HG03066 (cell line): ENCODE measurements around the gene SLC8A1.

Experiments used
- ATAC-seq: cut with Tn5 transposase; IDR thresholded peaks from one replicate; pipeline ENCODE4 v1.9.1; 2021; ENCODE audit warnings: low read depth; ENCODE audit not compliant: unreplicated experiment

SLC8A1 gene

GRCh38 chr2:40284797-40285196 is 167.1 kb downstream of the SLC8A1 start:
- ATAC-seq: no peak

DNA sequence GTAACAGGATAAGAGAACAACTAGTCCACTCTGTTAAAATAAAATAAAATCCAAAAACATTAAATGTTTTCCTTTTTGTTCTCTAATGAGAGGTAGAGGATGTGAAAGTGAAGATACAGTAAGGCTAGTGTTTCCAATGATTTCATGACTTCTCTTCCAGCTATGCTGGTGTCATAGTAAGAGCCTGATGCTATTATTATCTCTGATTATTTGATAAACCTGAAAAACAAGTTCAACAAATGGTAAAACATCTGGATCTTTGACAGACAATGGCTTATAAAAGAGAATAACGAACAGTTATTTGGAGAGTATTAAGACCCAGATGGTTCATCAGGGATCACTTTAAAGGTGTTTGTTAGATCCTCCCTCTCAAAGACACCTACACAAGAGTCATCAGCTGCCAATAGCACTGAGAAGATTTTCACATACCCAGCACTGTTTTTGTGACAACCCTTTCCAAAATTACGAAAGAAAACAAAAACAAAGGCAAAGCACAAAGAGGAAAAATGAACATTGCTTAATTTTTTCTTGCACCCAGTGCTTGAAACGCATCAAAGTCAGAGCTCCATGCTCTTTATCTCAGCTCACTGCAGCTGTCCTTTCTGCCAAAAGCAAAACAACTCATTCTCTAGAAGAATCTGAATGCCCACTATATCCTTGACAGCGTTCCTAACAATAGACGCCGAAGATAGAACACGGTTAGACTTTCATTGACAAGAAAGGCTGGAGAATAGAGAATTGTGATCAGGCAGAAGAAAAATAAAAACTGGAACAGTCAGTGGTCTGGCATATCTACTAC is 168.6 kb downstream of the SLC8A1 start:
- ATAC-seq: no peak

- peak; percentile 37 for ATAC-seq
These were observed 169.5 kb downstream of the SLC8A1 start for GRCh38 chr2:40282428-40282827.

DNA sequence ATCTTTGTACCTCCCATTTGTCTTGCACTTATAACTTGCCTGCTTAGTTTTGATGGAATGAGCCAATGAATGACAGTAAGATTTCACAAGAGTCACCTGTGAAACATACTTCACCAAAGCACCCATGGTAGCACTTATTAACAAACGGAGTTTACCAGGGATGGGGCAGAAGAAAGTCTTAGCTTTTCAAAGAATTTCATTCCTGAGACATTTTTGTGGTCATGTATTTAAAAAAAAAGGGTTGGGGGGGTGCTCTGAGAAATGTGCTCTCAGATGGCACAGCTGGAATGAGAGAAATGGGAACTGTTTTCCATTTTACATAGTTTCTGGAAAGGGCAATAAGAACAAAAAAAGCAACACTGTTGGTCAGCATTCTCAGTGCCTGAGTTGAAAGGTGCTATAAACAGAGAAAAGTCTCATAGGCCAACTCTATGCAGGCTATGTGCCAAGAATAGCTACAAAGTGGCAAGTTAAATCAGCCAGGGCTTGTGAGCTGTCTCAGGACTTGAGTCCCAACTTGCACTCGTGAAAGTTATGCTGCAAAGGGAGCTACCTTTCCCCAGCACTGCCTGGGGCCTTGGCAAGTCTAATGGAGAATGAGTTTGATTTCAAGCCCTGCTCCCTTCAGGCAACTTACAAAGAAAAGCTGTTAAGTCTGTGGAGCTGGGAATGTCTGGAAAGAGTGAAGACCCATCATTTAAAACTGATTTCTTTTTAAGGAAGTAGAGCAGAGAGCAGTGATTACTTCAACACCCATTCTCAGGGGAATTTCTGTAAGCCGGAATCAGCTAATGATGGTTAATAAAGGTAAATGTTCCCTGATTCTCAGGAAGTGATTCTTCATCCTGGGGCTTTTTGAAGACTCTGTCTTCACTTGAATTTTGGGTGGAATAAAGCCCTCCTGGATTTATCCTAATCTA is 170.6 kb downstream of the SLC8A1 start:
- peak; percentile 54 for ATAC-seq

DNA sequence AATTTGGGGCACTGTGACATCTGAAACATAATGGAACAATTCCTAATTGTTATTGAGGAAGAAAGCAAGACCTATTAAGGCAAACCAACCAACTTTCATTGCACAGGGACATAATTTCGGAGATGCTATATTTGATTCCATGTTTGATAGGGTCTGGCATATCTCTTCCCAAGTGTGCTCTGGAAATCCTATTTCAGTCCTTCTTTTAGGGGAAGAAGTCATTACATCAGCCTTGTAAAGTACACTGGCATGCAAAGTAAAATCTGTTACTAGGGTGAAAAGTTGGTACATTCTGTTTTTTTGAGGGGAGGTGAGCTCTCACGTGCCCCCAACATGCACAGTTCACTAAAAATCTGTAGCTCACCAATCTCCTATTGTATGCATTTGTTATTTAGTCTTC is 172.4 kb downstream of the SLC8A1 start:
- ATAC-seq: no peak

GRCh38 chr2:40279001-40279400 is 172.9 kb downstream of the SLC8A1 start:
- no peak for ATAC-seq

GRCh38 chr2:40276076-40276475 is 175.8 kb downstream of the SLC8A1 start:
- ATAC-seq: no peak

DNA sequence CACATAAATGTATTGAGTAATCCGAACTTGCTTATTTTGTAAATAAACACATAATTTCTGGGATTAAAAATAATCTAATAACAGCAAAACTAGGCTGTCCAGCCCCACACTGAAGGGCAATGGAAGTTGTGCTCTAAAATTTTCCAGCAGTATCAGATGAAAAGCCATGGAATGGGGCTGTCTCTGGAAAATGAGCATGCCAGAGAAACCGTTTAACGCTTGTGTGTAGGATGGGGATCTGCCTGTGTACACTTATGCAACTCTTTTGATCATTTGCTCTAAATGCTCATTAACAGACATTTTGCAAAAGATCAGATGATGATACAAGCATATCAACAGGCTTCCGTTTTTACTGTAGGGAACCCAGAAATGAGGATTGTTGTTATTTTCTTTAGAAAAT is 177.6 kb downstream of the SLC8A1 start:
- ATAC-seq: no peak

GRCh38 chr2:40273734-40274182 is 178.1 kb downstream of the SLC8A1 start:
- ATAC-seq: no peak

- ATAC-seq: no peak
These were observed 180.8 kb downstream of the SLC8A1 start for GRCh38 chr2:40271094-40271493.

DNA sequence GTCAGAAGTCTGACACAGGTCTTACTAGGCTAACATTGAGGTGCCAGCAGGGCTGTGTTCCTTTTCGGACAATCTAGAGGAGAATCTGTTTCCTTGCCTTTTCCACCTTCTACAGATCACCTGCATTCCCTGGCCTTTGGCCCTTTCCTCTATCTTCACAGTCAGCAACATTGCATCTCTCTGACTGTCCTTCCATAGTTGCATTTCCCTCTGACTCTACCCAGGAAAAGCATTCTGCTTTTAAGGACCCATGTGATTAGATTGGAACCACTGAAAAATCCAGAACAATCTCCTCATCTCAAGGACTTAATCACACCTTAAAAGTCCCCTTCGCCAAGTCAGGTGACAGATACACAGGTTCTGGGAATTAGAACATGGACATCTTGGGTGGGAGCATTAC is 181.5 kb downstream of the SLC8A1 start:
- ATAC-seq: no peak

- no peak for ATAC-seq
These were observed 183.3 kb downstream of the SLC8A1 start for GRCh38 chr2:40268566-40268965.

GRCh38 chr2:40266201-40266600 is 185.7 kb downstream of the SLC8A1 start:
- no peak for ATAC-seq

- no peak for ATAC-seq
These were observed 186.3 kb downstream of the SLC8A1 start for GRCh38 chr2:40265602-40266001.

GRCh38 chr2:40261042-40261441 is 190.8 kb downstream of the SLC8A1 start:
- no peak for ATAC-seq

GRCh38 chr2:40260437-40260836 is 191.5 kb downstream of the SLC8A1 start:
- no peak for ATAC-seq

DNA sequence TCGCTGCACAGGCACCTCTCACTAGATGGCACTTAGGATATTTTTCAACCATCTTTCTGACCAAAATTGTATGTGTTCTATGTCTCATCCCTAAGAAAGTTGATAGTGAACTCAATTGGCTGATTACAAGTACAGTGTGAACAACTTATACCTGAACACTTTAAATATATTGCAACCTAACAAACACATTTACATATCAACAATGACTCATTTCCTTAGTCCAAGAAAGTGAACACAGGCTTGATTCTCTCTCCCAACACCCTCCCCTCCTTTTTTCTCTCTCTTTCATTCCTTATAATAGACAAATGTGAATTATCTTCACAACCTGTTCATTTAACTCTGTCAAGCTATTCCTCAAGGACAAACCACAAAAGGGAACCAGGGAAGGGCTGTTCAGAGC is 192.0 kb downstream of the SLC8A1 start:
- no peak for ATAC-seq

DNA sequence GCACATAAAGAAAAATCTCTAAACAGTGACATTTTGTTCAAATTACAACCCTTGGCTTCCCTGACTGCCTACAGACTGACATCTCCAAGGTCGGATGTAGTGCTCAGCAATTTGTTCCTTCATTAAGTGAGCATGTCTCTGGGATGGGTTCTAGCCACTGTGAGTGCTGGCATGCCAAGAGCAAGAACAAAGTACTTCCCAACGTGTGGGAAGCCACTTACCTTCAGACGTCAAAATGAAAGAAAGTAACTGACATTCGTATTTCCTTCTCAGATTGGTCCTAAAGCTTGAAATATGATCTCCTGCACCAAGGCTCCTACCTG is 193.8 kb downstream of the SLC8A1 start:
- ATAC-seq: no peak

- ATAC-seq: no peak
These were observed 194.4 kb downstream of the SLC8A1 start for GRCh38 chr2:40257340-40258134.

- ATAC-seq: no peak
These were observed 195.2 kb downstream of the SLC8A1 start for GRCh38 chr2:40256649-40257048.

GRCh38 chr2:40256008-40256407 is 195.9 kb downstream of the SLC8A1 start:
- no peak for ATAC-seq
